HS-5 (cell line): ENCODE results near the gene CARD19.

ENCODE experiments used
- DNase-seq: peaks from one replicate; pipeline ENCODE4 v3.0.0-alpha.2; 2012; ENCODE audit warnings: low read depth

The CARD19 gene

DNA sequence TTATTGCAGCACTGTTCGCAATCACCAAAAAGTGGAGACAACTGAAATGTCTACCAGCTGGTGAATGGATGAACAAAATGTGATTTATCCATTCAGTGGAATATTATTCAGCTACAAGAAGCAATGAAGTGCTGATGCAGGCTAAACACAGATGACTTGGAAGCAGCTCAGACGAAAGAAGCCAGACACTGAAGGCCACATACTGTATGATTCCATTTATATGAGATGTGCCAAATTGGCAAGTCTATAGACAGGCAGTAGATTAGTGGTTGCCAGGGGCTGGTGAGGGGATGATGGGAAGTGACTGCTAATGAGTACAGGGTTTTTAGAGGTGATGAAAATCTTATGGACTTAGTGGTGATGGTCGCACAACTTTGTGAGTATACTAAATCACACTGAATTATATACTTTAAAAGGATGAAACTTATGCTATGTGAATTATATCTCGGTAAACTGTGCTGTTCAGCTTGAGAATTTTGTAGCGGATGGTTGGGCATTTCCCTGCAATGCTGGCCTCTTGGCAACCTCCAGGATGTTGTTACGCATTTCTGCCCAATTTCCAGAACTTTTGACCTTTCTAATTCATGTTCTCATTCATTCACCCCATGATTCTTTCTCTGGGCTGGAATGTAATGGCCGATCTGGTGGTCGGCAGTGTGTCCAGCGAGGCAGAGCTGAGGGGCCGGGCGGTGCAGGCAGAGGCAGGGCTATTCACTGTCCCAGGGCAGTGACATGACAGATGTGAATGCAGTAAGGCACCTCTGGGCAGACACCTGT, 66.0 kb downstream of the CARD19 start:
- no peak for DNase-seq
